Retinal pigment epithelial cell (primary cell): ENCODE measurements around the gene NBAS.

Experiments used
- DNase-seq: peaks from one replicate; pipeline ENCODE4 v3.0.0-alpha.2; 2010; ENCODE audit warnings: low read depth
- H3K4me3 ChIP-seq: 2 replicates; pipeline ENCODE4 v1.5.1; 2011; ENCODE audit warnings: mild to moderate bottlenecking, low read length, control low read depth, moderate library complexity
- CTCF ChIP-seq: conservative IDR thresholded peaks from 2 replicates; pipeline ENCODE4 v1.5.1; 2011; ENCODE audit warnings: low read depth, low read length, control low read depth, inconsistent platforms

NBAS gene

GRCh38 chr2:15426606-15427005, 134.5 kb downstream of the NBAS start:
- H3K4me3 ChIP-seq = no peak overlapping the region
- TF ChIP-seq CTCF = no peak
- DNase-seq = no peak

- H3K4me3 ChIP-seq = no peak overlapping the region
- TF ChIP-seq CTCF = no peak
These were observed 135.4 kb downstream of the NBAS start for GRCh38 chr2:15425712-15426111.

GRCh38 chr2:15421753-15422152, 139.4 kb downstream of the NBAS start:
- no peak for TF ChIP-seq CTCF
- no peak overlapping the region for H3K4me3 ChIP-seq
- no peak for DNase-seq

More at GRCh38 chr2:15425712-15426111, 135.4 kb downstream of the NBAS start:
- no peak for DNase-seq

- no peak for DNase-seq
- TF ChIP-seq CTCF = no peak
- no peak overlapping the region for H3K4me3 ChIP-seq
These were observed 145.4 kb downstream of the NBAS start for GRCh38 chr2:15415748-15416147.

- TF ChIP-seq CTCF = no peak
- no peak for DNase-seq
- H3K4me3 ChIP-seq = no peak overlapping the region
These were observed 148.4 kb downstream of the NBAS start for GRCh38 chr2:15412779-15413178.

- no peak for DNase-seq
- TF ChIP-seq CTCF = no peak
- no peak overlapping the region for H3K4me3 ChIP-seq
These were observed 148.8 kb downstream of the NBAS start for GRCh38 chr2:15412309-15412708.

- TF ChIP-seq CTCF = no peak
- H3K4me3 ChIP-seq = no peak overlapping the region
- DNase-seq = no peak
These were observed 150.2 kb downstream of the NBAS start for GRCh38 chr2:15410884-15411283.
